Measurements from ENCODE around the gene ARHGEF12.
A peak's percentile ranks its signal among the peaks of the same experiment; 100 is the strongest.

The ARHGEF12 gene

DNA sequence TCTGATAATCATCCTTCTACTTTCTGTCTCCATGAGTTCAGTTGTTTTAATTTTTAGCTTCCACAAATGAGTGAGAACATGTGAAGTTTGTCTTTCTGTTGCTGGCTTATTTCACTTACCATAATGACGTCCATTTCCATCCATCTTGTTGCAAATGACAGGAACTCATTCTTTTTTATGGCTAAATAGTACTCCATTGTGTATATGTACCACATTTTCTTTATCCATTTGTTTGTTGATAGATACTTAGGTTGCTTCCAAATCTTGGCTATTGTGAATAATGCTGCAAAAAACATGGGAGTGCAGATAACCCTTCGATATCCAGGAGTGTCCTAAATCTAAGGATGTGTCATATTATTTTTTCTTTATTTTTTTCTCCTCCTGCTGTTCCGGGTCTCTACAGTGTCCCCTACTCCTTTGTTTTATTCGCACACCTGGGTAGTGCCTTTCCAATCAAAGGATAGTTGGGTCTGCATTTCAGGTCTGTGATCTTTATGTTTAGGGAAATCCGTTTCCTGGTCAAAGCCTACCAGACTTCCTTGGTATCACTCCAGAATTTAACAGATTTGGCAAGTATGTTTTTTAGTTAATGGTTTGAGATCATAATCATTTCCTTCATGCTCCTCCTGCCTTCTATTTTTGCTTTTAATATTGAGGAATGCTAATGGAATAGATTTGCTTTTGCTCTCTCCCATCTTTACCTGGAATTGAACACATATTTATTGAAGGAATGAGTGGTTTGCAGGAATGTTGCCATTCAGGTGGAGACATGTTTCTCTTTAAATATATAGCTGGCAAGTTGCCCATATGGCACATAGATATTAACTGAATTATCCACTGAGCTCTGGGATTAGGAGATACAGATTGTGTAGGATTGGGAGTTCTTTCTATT, 53.7 kb downstream of the ARHGEF12 start:
- no peak for DNase-seq

- DNase-seq = no peak
Measured at GRCh38 chr11:120390585-120390922, 54.3 kb downstream of the ARHGEF12 start.

DNA sequence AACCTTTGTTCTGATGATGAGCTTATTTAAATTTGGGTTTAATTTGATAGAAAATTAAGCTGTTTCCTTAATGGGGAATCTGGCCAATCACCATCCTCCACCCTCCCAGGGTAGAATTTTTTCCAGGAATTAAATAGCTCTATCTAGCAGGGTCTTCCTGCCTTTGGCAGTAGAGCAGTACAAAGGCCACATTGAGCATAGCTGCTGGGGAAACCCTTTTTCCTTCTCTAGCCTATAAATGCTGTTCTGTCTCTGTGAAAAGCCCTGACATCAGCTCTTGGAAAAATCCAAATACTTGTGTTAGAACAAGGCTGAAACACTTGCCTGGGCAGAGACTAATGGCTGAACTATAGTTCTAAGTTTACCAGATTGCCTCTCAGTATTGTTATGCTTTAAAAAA, 55.1 kb downstream of the ARHGEF12 start:
- no peak for DNase-seq

- no peak for DNase-seq
Measured at GRCh38 chr11:120391854-120392253, 55.6 kb downstream of the ARHGEF12 start.

DNA sequence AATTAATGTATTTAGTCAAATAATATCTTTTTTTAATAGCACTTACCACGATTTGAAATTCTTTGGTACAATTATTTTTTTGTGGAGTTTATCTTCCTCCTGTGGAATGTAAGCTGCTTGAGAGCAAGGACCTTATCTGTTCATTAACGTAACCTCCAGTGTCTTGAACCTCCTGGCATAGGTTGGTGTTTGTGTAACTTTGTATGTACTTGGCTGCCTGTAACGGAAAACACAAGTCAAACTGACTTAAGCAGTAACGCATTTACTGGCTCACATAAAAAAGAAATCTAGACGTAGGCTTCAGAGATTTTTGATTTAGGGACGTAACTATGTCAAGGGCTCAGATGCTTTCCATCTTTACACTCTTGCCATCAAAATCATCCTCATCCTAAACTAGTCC, 56.1 kb downstream of the ARHGEF12 start:
- no peak for DNase-seq

DNA sequence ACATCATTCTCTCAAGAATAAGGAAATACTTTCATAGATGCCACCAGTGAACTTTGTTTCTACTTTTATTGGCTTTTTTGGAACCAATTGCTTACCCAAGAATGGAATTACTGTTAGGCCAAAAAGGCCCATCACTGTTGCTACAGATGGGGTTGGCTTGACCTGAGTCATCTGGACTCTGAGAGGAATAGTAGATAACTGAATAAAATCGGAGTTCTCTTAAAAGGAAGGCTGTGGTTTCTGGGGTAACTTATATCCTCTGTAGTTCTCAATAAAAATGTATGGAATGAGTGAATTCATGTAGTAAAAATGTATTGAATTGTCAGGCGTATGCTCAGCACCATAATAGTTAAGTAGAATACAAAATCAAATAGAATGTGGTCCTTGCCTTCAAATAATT, 56.6 kb downstream of the ARHGEF12 start:
- no peak for DNase-seq

DNA sequence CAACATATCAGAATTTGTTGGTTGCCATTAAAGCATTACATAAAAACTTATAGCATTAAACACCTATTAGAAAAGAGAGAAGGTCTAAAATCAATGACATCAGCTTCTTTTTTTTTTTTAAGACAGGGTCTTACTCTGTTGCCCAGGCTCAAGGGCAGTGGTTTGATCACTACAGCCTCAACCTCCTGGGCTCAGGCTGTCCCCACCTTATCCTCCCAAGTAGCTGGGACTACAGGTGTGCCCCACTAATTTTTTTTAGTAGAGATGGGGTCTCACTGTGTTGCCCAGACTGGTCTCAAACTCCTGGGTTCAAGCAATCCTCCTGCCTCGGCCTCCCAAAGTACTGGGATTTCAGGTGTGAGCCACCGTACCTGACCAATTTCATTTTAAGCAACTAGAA, 57.9 kb downstream of the ARHGEF12 start:
- no peak for DNase-seq

- DNase-seq = no peak
Measured at GRCh38 chr11:120395778-120396177, 59.6 kb downstream of the ARHGEF12 start.

DNA sequence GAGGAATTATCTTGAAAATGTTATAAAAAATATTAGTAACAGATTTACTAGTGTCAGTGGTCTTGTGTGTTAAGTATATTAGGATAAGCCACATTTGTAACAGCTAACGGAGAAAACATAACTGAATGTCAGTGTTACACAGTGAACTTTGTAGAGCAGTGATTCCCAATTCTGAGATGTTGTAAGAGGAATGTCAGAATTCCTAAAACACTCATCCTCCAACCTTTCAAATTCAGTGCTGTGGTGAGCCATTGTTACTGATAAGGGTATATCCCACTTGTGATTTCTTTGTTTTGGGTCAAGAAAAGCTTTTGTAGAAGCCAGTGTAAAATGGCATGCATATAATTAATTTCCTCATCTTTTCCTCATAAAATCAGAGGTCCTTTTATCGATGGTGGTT, 61.9 kb downstream of the ARHGEF12 start:
- no peak for DNase-seq

- no peak for DNase-seq
Measured at GRCh38 chr11:120399307-120399706, 63.1 kb downstream of the ARHGEF12 start.

DNA sequence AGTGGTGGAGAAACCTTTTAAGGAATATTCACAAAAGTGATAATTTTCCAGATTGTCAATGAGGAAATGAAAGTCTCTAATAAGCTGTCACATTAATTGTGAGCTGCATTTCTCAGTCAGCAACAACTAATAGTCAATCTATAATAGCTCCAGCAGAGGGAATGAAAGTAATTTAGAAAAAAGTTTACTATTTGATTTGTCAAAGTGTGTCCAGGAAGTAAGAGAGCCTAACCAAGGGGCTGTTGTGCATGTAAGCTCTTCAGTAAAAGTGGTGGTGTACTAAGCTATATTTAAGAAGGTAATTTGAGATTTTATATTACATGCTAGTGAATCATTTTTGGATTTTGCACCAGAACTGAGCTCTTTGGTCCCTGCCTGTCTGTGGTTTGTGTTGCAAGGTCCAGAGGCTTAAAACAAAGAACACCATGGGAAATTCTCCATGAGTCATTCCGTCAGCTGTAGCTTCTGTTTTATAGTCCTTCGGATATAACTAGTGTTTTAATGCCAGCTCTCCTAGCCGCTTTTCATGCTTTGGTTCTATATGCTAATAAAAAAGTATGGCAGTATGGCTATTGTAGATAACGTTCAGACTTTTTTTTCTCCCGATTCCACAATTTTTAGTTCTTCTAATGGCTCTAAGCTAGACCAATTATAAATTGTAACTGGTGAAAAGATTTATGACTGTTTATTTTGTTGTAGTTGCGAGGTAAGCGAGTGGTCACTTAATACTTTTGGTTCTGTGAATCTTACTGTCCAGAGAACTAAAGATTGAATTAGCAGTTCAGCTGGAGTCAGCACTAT, 64.6 kb downstream of the ARHGEF12 start:
- DNase-seq = peak; percentile 12

GRCh38 chr11:120401506-120401905, 65.3 kb downstream of the ARHGEF12 start:
- peak; percentile 7 for DNase-seq

GRCh38 chr11:120403966-120404365, 67.8 kb downstream of the ARHGEF12 start:
- no peak for DNase-seq

DNA sequence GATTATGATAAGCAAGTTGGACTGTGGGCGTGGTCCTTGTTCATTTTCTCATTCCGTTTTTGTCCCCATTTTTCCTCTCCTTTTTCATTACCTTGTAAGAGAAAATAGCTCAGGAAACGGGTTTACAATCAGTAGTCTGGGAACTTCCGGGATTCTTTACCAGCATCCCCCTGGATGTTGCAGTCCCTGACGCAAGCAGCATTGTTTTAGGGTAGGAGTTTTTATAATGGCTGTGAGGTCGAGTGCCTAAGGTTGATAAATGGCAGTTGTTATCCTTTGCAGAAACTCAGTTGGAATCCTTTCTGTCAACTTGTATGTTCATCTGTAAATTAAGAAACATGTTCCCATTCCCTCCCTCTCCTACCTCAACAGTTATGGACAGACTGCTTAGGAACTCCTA, 68.3 kb downstream of the ARHGEF12 start:
- no peak for DNase-seq

GRCh38 chr11:120409655-120410054, 73.4 kb downstream of the ARHGEF12 start:
- DNase-seq = no peak

- no peak for DNase-seq
Measured at GRCh38 chr11:120410622-120411380, 74.6 kb downstream of the ARHGEF12 start.

GRCh38 chr11:120413480-120413879, 77.3 kb downstream of the ARHGEF12 start:
- DNase-seq = no peak

DNA sequence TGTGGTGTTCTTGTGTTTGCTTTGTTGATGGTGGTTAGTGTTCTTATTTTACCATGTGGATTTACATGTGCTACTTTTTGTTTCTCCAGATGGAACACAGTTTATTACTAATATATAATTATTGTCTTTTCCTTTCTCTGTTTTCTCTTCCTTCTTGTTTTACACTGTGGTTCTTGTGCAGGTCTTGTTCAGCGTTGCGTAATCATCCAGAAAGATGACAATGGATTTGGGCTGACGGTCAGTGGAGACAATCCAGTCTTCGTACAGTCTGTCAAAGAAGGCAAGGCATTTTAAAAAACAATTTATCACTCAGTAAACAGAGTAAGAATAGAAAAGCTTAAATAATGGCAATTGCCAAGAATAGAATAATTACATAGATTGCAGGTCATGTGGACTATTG, 84.4 kb downstream of the ARHGEF12 start:
- no peak for DNase-seq

DNA sequence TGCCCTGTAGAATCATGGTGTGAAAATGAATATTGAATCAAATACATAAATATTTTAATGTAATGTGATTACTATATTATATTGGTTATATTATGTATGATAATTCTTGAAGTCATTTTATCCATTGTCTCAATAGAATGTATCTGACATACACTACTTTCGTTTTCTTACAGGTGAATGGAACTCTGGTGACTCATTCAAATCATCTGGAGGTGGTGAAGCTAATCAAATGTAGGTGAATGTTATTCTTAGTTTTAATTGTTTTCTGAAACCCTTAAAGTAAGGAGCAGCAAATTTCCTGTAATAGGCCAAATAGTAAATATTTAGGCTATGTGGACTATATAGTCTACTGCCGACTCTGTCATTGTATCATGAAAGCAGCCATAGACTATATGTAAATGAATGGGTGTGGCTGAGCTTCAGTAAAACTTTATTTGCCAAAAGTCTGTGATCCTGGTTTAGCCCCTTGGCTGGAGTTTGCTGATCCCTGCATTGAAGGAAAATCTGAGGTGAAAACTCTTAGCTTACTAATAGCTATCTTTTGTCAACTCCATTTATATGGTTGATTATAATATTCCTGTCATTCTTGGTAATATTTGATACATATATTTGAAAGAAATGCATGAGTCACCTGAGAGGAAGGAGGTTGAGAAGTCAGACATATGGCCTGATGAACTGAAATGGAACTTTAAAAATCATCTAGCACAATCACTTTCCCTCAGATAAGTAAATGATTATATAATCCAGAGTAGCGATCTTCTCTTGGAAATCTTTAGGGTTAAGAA, 88.2 kb downstream of the ARHGEF12 start:
- DNase-seq = no peak

DNA sequence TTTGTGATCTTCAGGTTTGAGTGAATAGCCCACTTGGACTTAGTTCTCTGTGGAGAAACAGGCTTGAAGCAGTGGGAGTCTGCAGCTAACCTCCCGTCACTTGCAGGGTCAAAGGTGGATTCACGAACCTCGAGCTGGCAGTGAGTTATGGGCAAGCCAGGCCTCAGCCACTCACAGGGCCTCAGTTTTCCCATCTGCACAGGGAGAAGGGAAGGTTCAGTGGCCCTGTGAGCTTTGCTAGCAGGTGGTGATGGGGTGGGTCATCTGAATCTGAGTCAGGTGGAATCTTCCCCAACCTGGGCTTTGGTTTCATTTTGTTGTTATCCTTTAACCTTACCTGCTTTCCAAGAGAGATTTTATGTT, 88.7 kb downstream of the ARHGEF12 start:
- no peak for DNase-seq

DNA sequence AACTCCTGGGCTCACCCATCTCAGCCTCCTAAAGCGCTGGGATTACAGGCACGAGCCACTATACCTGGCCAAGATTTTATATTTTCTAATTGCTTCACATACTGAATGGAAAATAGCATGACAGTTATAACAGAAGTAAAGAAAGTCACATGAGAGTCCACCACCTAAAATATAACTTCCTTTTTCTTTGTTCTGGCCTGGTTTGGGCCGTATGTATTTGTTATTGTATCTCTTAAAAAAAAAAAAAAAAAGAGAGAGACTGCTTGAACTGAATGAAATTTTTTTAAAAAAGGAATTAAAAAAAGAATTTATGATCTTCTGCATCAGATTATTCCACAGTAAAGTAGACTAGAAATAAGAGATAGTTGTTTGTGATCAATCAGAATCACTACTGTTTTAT, 89.3 kb downstream of the ARHGEF12 start:
- no peak for DNase-seq

DNA sequence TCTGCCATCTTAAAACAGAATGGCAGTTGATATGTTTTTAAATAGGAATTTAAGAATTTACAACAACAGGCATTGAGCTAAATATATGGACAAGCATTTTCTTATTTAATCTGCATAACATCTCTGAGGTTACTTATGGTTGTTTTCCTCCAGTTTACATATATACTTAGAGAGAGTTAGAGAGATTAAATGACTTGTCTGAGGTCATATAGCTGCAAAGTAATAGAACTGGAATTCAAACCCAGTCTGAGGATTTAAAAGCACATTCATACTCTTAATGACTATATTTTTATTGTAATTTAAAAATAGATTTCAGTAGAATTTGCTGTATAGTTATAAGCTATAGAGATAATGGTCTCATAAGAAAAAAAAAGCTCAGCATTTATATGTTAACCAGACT, 93.9 kb downstream of the ARHGEF12 start:
- DNase-seq = no peak

GRCh38 chr11:120431633-120432032, 95.4 kb downstream of the ARHGEF12 start:
- no peak for DNase-seq
